Gastroesophageal sphincter (tissue), 3 donors: ENCODE results near the gene TPBG.

Source experiments
- EP300 ChIP-seq: sonication (generic); formaldehyde crosslinking; IDR thresholded peaks from one replicate; pipeline ENCODE4 v1.6.1; 2017; ENCODE audit warnings: antibody characterized with exemption, mild to moderate bottlenecking
- POLR2AphosphoS5 ChIP-seq: sonication (generic); formaldehyde crosslinking; IDR thresholded peaks from one replicate; pipeline ENCODE4 v1.6.1; 2017; ENCODE audit warnings: antibody characterized with exemption
- TF ChIP-seq, protein P1 (sequence below), 4 experiments: fragments of 200-600 bp in 2 of 4; fragments of 450-650 bp in 2 of 4; sonication (generic) in 1 of 4; IDR thresholded peaks; one replicate each; pipeline ENCODE4 v1.5.1; 2017 to 2019; ENCODE audit warnings: antibody characterized with exemption in 4 of 4, mild to moderate bottlenecking in 2 of 4, moderate library complexity in 2 of 4

DNA sequence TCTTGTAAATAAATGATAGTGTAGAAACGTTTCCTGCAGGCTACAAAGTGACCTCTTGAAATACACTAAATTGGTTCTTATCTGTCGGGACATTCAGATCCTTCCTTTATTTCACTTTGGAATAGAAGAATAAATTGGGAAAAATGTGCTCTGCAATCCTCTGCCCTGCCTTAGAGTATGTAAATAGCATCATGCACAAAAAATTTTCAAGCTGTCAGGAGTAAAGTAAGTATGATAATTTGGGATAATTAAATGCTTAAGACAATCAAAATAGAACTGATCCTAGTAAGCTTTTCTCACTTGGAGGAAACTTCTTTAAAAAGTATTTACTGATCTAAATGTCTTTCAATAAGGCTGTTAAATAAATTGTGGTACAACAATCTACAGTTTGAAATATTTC, 3.1 kb upstream of the TPBG start:
- TF ChIP-seq, protein P1, sequence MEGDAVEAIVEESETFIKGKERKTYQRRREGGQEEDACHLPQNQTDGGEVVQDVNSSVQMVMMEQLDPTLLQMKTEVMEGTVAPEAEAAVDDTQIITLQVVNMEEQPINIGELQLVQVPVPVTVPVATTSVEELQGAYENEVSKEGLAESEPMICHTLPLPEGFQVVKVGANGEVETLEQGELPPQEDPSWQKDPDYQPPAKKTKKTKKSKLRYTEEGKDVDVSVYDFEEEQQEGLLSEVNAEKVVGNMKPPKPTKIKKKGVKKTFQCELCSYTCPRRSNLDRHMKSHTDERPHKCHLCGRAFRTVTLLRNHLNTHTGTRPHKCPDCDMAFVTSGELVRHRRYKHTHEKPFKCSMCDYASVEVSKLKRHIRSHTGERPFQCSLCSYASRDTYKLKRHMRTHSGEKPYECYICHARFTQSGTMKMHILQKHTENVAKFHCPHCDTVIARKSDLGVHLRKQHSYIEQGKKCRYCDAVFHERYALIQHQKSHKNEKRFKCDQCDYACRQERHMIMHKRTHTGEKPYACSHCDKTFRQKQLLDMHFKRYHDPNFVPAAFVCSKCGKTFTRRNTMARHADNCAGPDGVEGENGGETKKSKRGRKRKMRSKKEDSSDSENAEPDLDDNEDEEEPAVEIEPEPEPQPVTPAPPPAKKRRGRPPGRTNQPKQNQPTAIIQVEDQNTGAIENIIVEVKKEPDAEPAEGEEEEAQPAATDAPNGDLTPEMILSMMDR (IDR thresholded peaks at IDR 0.05) = no peak
- TF ChIP-seq POLR2AphosphoS5 (no peak), EP300 (no peak)
